ENCODE data around the gene MSANTD1.

MSANTD1 gene

GRCh38 chr4:3235030-3235345 is 14.0 kb upstream of the MSANTD1 start:
- no peaks in the 10 kb centered on the region for H3K27me3 ChIP-seq (ENCODE audit: insufficient read depth, poor library complexity, severe bottlenecking)
- DNase-seq (ENCODE audit: low read depth in 1 of 2, low spot score in 1 of 2), result no peak
- TF ChIP-seq SPI1 (IDR thresholded peaks at IDR 0.05; ENCODE audit: borderline replicate concordance, low read depth) (no peak), POLR2AphosphoS5 (IDR thresholded peaks at IDR 0.05; ENCODE audit: low read depth) (no peak), CTCF (IDR thresholded peaks at IDR 0.05; ENCODE audit: insufficient read depth, low read length) (no peak), REST (IDR thresholded peaks at IDR 0.05; ENCODE audit: insufficient replicate concordance, low read depth) (no peak), GABPA (IDR thresholded peaks at IDR 0.05; ENCODE audit: low read depth) (no peak)
- H3K4me3 ChIP-seq (replicated peaks; ENCODE audit: insufficient read depth, low read length), result no peak overlapping the region
- H3K27ac ChIP-seq (replicated peaks), result no peak overlapping the region

- no peak for TF ChIP-seq CTCF (IDR thresholded peaks at IDR 0.05; ENCODE audit: insufficient read depth, low read length)
These were observed 13.4 kb upstream of the MSANTD1 start for GRCh38 chr4:3235581-3235980.

GRCh38 chr4:3236326-3236878 is 12.6 kb upstream of the MSANTD1 start:
- H3K27me3 ChIP-seq (ENCODE audit: insufficient read depth, poor library complexity, severe bottlenecking), result no peaks in the 10 kb centered on the region
- H3K4me3 ChIP-seq (replicated peaks; ENCODE audit: insufficient read depth, low read length), result no peak overlapping the region
- no peak for TF ChIP-seq REST (IDR thresholded peaks at IDR 0.05; ENCODE audit: insufficient replicate concordance, low read depth)
- TF ChIP-seq POLR2AphosphoS5 (IDR thresholded peaks at IDR 0.05; ENCODE audit: low read depth), result no peak
- TF ChIP-seq GABPA (IDR thresholded peaks at IDR 0.05; ENCODE audit: low read depth), result no peak
- TF ChIP-seq CTCF (IDR thresholded peaks at IDR 0.05; ENCODE audit: insufficient read depth, low read length), result no peak
- TF ChIP-seq SPI1 (IDR thresholded peaks at IDR 0.05; ENCODE audit: borderline replicate concordance, low read depth), result no peak
- no peak for DNase-seq (ENCODE audit: low read depth in 1 of 2, low spot score in 1 of 2)
- H3K27ac ChIP-seq (replicated peaks), result no peak overlapping the region

More at GRCh38 chr4:3235581-3235980, 13.4 kb upstream of the MSANTD1 start:
- no peak for DNase-seq (ENCODE audit: low read depth in 1 of 2, low spot score in 1 of 2)
- no peak overlapping the region for H3K27ac ChIP-seq (replicated peaks)
- no peak overlapping the region for H3K4me3 ChIP-seq (replicated peaks; ENCODE audit: insufficient read depth, low read length)
- H3K27me3 ChIP-seq (ENCODE audit: insufficient read depth, poor library complexity, severe bottlenecking), result no peaks in the 10 kb centered on the region

GRCh38 chr4:3237266-3237665 is 11.7 kb upstream of the MSANTD1 start:
- Histone ChIP-seq H3K4me3 (replicated peaks; ENCODE audit: insufficient read depth, low read length) (no peak overlapping the region), H3K27ac (replicated peaks) (no peak overlapping the region), H3K27me3 (ENCODE audit: insufficient read depth, poor library complexity, severe bottlenecking) (no peaks in the 10 kb centered on the region)
- TF ChIP-seq SPI1 (IDR thresholded peaks at IDR 0.05; ENCODE audit: borderline replicate concordance, low read depth), result no peak
- no peak for TF ChIP-seq CTCF (IDR thresholded peaks at IDR 0.05; ENCODE audit: insufficient read depth, low read length)
- TF ChIP-seq GABPA (IDR thresholded peaks at IDR 0.05; ENCODE audit: low read depth), result no peak
- TF ChIP-seq REST (IDR thresholded peaks at IDR 0.05; ENCODE audit: insufficient replicate concordance, low read depth), result no peak
- no peak for TF ChIP-seq POLR2AphosphoS5 (IDR thresholded peaks at IDR 0.05; ENCODE audit: low read depth)
- no peak for DNase-seq (ENCODE audit: low read depth in 1 of 2, low spot score in 1 of 2)

Data from HL-60 (cell line).